H9 (cell line): Measurements from ENCODE around the gene IDUA. TPM values are rescaled to one million over a fixed set of nuclear protein-coding genes. Genes with fewer than 3 reads are reported as not detected.

Source experiments
- DNase-seq: peaks from one replicate; pipeline ENCODE4 v3.0.0-alpha.2; 2017
- H2AFZ ChIP-seq: one replicate; pipeline ENCODE4 v1.6.1; 2013; ENCODE audit warnings: mild to moderate bottlenecking, low read length, control low read depth, moderate library complexity
- H2AK5ac ChIP-seq: 2 replicates; pipeline ENCODE4 v1.6.1; 2013; ENCODE audit warnings: low read length, control low read depth, mixed read lengths; ENCODE audit not compliant: insufficient read length
- H2BK120ac ChIP-seq: one replicate; pipeline ENCODE4 v1.6.1; 2013; ENCODE audit warnings: low read depth, mild to moderate bottlenecking, low read length, control low read depth, inconsistent platforms; ENCODE audit not compliant: poor library complexity, severe bottlenecking
- H2BK12ac ChIP-seq: 2 replicates; pipeline ENCODE4 v1.6.1; 2013; ENCODE audit warnings: low read length, control low read depth, mixed read lengths, low read depth; ENCODE audit not compliant: insufficient read length
- H2BK15ac ChIP-seq: 2 replicates; pipeline ENCODE4 v1.6.1; 2013; ENCODE audit warnings: low read depth, low read length, control low read depth
- H2BK20ac ChIP-seq: one replicate; pipeline ENCODE4 v1.6.1; 2013; ENCODE audit warnings: low read depth, mild to moderate bottlenecking, low read length, control low read depth, inconsistent platforms; ENCODE audit not compliant: poor library complexity, severe bottlenecking
- H2BK5ac ChIP-seq: 2 replicates; pipeline ENCODE4 v1.6.1; 2013; ENCODE audit warnings: low read length, control low read depth, mixed read lengths; ENCODE audit not compliant: insufficient read length
- H3K14ac ChIP-seq: 2 replicates; pipeline ENCODE4 v1.6.1; 2013; ENCODE audit warnings: low read length, control low read depth; ENCODE audit not compliant: insufficient read depth
- H3K18ac ChIP-seq: 2 replicates; pipeline ENCODE4 v1.6.1; 2013; ENCODE audit warnings: low read depth, mild to moderate bottlenecking, mixed read lengths, low read length, control low read depth; ENCODE audit not compliant: insufficient read length
- H3K23ac ChIP-seq: 2 replicates; pipeline ENCODE4 v1.6.1; 2013; ENCODE audit warnings: low read length, control low read depth, mixed read lengths, low read depth; ENCODE audit not compliant: insufficient read length
- H3K23me2 ChIP-seq: 2 replicates; pipeline ENCODE4 v1.6.1; 2013; ENCODE audit warnings: low read depth, mild to moderate bottlenecking, mixed read lengths, low read length, control low read depth; ENCODE audit not compliant: insufficient read length, poor library complexity, severe bottlenecking
- H3K27ac ChIP-seq: 2 replicates; pipeline ENCODE4 v1.5.1; 2013; ENCODE audit warnings: low read length, control low read depth, mixed read lengths, low read depth; ENCODE audit not compliant: insufficient read length
- H3K27me3 ChIP-seq: 2 replicates; pipeline ENCODE4 v1.6.1; 2013; ENCODE audit warnings: low read length, control low read depth, inconsistent platforms; ENCODE audit not compliant: insufficient read depth
- H3K4ac ChIP-seq: 2 replicates; pipeline ENCODE4 v1.6.1; 2013; ENCODE audit warnings: low read depth, mild to moderate bottlenecking, control low read depth, inconsistent platforms, low read length, moderate library complexity
- H3K4me1 ChIP-seq: 2 replicates; pipeline ENCODE4 v1.6.1; 2013; ENCODE audit warnings: low read length, control low read depth, inconsistent platforms; ENCODE audit not compliant: insufficient read depth
- H3K4me2 ChIP-seq: 2 replicates; pipeline ENCODE4 v1.6.1; 2013; ENCODE audit warnings: low read length, control low read depth, mixed read lengths; ENCODE audit not compliant: insufficient read length, insufficient read depth
- H3K56ac ChIP-seq: 2 replicates; pipeline ENCODE4 v1.6.1; 2013; ENCODE audit warnings: low read depth, mild to moderate bottlenecking, mixed read lengths, low read length, control low read depth; ENCODE audit not compliant: insufficient read length
- H3K79me1 ChIP-seq: 2 replicates; pipeline ENCODE4 v1.6.1; 2013; ENCODE audit warnings: low read depth, mild to moderate bottlenecking, moderate library complexity, low read length, control low read depth, inconsistent platforms; ENCODE audit not compliant: insufficient read depth, poor library complexity, severe bottlenecking
- H3K79me2 ChIP-seq: 2 replicates; pipeline ENCODE4 v1.6.1; 2013; ENCODE audit warnings: low read length, control low read depth, inconsistent platforms; ENCODE audit not compliant: insufficient read depth
- H3K9ac ChIP-seq: 2 replicates; pipeline ENCODE4 v1.6.1; 2013; ENCODE audit warnings: low read length, control low read depth, mixed read lengths; ENCODE audit not compliant: insufficient read length; ENCODE audit errors: extremely low read depth
- H3K9me3 ChIP-seq: one replicate; pipeline ENCODE4 v1.6.1; 2013; ENCODE audit warnings: low read depth, low read length, inconsistent platforms; ENCODE audit not compliant: control insufficient read depth
- H3T11ph ChIP-seq: one replicate; pipeline ENCODE4 v1.6.1; 2013; ENCODE audit warnings: mild to moderate bottlenecking, low read length, control low read depth, inconsistent platforms
- H4K20me1 ChIP-seq: one replicate; pipeline ENCODE4 v1.6.1; 2013; ENCODE audit not compliant: control insufficient read depth, insufficient read length, insufficient read depth
- H4K5ac ChIP-seq: 2 replicates; pipeline ENCODE4 v1.6.1; 2013; ENCODE audit warnings: low read depth, mild to moderate bottlenecking, mixed read lengths, low read length, control low read depth; ENCODE audit not compliant: insufficient read length
- H4K8ac ChIP-seq: replicated peaks from 2 replicates; pipeline ENCODE4 v1.6.1; 2013; ENCODE audit warnings: low read length, control low read depth, mixed read lengths, low read depth; ENCODE audit not compliant: insufficient read length
- H4K91ac ChIP-seq: 2 replicates; pipeline ENCODE4 v1.6.1; 2013; ENCODE audit warnings: low read depth, mild to moderate bottlenecking, moderate library complexity, mixed read lengths, low read length, control low read depth; ENCODE audit not compliant: insufficient read length
- H3K27ac Mint-ChIP-seq, 3 experiments: 2 replicates in 2 of 3; 3 replicates in 1 of 3; pipeline ENCODE4 v1.8.0; 2020 to 2021; ENCODE audit warnings: mixed read lengths in 3 of 3, mild to moderate bottlenecking in 1 of 3, moderate library complexity in 1 of 3
- H3K27me3 Mint-ChIP-seq: 2 replicates; pipeline ENCODE4 v1.8.0; 2021; ENCODE audit warnings: low read depth, mild to moderate bottlenecking, moderate library complexity, mixed read lengths
- H3K36me3 Mint-ChIP-seq, 3 experiments: 2 replicates in 2 of 3; 3 replicates in 1 of 3; pipeline ENCODE4 v1.8.0; 2020 to 2021; ENCODE audit warnings: low read depth in 3 of 3, mixed read lengths in 3 of 3; ENCODE audit not compliant: insufficient read depth in 1 of 3
- H3K4me1 Mint-ChIP-seq, 2 experiments: 2 replicates each; pipeline ENCODE4 v1.8.0; 2020; ENCODE audit warnings: mixed read lengths in 2 of 2
- H3K4me3 Mint-ChIP-seq, 2 experiments: 2 replicates in 1 of 2; 3 replicates in 1 of 2; pipeline ENCODE4 v1.8.0; 2020 to 2021; ENCODE audit warnings: mild to moderate bottlenecking in 2 of 2, mixed read lengths in 2 of 2, moderate library complexity in 1 of 2
- H3K9me3 Mint-ChIP-seq, 2 experiments: 2 replicates in 1 of 2; 3 replicates in 1 of 2; pipeline ENCODE4 v1.8.0; 2020; ENCODE audit warnings: mild to moderate bottlenecking in 2 of 2, mixed read lengths in 2 of 2, moderate library complexity in 1 of 2
- WGBS: extraction: QIAGEN DNeasy Blood & Tissue Kit; methylation state at CpG from one replicate; pipeline ENCODE4 v1.1.7; 2013; ENCODE audit warnings: missing lambda C conversion rate, low lambda C conversion rate, mixed read lengths; ENCODE audit not compliant: insufficient read length; ENCODE audit errors: extremely low coverage; 5-methylcytosine and 5-hydroxymethylcytosine counted together
- total RNA-seq: library from RNA; stranded (reverse); gene quantifications from 2 replicates; pipeline ENCODE4 v1.2.1, GENCODE V29; 2021
- TF ChIP-seq, protein P1 (sequence below): fragments of 200-600 bp; sonication (generic); conservative IDR thresholded peaks from 3 replicates; pipeline ENCODE4 v1.8.0; 2021; ENCODE audit warnings: antibody characterized with exemption, mild to moderate bottlenecking

IDUA gene
- total RNA-seq, 1 experiment from 2014 or later = 14.5 TPM

DNA sequence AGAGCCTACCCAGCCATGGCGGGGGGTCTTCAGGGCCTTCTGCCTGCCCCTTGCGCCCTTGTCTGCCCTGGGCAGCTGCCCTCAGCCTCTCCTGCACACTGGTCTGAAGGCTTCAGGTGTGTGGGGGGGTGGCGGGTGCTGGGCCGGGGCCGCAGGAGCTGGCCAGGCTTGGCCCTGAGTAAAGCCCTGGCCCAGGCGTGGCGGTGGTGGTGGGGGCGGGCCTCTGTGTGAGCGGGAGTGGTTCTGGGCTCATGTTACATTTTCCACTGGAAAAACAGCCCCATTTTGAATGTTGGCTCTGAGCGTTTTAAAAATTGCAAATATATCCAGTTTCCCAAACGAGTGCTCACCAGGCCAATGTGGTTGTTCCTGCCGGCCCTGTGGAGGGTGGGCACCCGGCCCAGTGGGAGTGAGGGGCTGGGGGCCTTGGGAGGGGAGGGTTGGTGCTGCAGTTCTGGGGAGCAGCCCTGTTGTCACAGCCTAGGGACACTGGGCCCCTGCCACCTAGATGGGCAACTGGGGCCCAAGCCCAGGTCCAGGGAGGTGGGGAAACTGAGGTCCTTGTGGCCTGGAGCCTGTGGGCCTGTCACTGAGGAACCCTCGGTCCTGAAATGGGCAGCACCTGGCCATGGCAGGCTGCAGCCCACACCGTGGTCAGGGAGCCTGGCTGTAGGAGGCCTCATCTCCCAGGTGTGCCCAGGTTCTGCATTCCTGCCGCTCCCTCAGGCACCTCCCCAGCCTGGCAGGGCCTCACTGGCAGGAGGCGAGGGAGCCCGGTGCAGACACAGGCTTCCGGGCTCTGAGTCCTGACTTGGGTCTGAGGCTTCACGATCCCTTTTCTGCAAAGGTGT is 52.9 kb downstream of the IDUA start:
- Histone ChIP-seq H2BK20ac (no peak overlapping the region), H3K27me3 (no peaks in the 10 kb centered on the region; the same call in 1 of the 2 replicates), H4K8ac (no peak overlapping the region), H2BK12ac (no peak overlapping the region), H2AFZ (no peak overlapping the region), H3K23me2 (peaks cover 4% of the 10 kb centered on the region), H3K14ac (no peak overlapping the region), H2AK5ac (no peak overlapping the region), H3K27ac (no peak overlapping the region), H3K79me2 (no peaks in the 10 kb centered on the region), H2BK120ac (no peak overlapping the region), H4K91ac (no peak overlapping the region), H3K4me1 (no peaks in the 10 kb centered on the region; the same call in 1 of the 2 replicates), H4K20me1 (no peaks in the 10 kb centered on the region), H4K5ac (no peak overlapping the region), H3K79me1 (no peaks in the 10 kb centered on the region), H3K23ac (no peak overlapping the region), H2BK5ac (no peak overlapping the region), H3K56ac (no peak overlapping the region), H3K18ac (no peak overlapping the region), H2BK15ac (no peak overlapping the region), H3T11ph (no peak overlapping the region), H3K4ac (no peak overlapping the region), H3K4me2 (no peak overlapping the region), H3K9ac (no peak overlapping the region), H3K9me3 (no peaks in the 10 kb centered on the region)
- TF ChIP-seq, protein P1, sequence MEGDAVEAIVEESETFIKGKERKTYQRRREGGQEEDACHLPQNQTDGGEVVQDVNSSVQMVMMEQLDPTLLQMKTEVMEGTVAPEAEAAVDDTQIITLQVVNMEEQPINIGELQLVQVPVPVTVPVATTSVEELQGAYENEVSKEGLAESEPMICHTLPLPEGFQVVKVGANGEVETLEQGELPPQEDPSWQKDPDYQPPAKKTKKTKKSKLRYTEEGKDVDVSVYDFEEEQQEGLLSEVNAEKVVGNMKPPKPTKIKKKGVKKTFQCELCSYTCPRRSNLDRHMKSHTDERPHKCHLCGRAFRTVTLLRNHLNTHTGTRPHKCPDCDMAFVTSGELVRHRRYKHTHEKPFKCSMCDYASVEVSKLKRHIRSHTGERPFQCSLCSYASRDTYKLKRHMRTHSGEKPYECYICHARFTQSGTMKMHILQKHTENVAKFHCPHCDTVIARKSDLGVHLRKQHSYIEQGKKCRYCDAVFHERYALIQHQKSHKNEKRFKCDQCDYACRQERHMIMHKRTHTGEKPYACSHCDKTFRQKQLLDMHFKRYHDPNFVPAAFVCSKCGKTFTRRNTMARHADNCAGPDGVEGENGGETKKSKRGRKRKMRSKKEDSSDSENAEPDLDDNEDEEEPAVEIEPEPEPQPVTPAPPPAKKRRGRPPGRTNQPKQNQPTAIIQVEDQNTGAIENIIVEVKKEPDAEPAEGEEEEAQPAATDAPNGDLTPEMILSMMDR = no peak
- Mint-ChIP-seq H3K9me3 (no peaks in the 10 kb centered on the region; a peak in 2 of 5 replicates), H3K36me3 (no peaks in the 10 kb centered on the region), H3K27me3 (peaks cover 8% of the 10 kb centered on the region), H3K4me1 (peaks cover 6 to 22% of the 10 kb centered on the region in 2 experiments), H3K4me3 (no peak overlapping the region), H3K27ac (no peak overlapping the region)
- DNase-seq = no peak
- WGBS = no CpG with 5 or more reads among the region's 20 CpGs
